ENCODE results near the gene ZNF280B. TPM values are rescaled to one million over a fixed set of nuclear protein-coding genes. Genes with fewer than 3 reads are reported as not detected.

The ZNF280B gene
- total and polyA plus RNA-seq, 2 experiments from 2014 or later = 0.11 to 0.45 TPM

DNA sequence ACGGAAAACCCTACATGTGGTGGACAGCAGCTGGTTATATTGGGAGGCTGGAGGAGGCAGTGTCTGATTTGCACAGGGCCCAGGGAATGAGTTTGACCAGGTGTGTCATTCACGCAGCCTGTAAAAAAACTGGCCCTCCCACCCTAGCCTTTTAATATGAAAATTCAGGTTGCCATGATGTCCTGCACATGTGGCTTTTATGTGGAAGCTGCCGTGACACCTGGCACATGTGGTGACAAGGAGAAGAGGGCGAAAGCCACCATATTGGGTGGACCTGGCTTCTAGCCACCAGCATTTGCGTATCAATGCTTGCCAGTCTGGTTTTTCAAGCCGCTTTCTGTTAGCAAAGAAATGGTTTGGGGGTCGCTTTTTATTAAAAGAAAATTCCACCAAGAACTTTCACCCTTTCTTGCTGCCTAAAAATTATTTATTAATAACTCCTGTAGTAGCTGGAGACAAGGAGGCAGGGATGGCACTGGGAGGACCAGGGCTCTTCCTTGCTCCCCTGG is 43.4 kb downstream of the ZNF280B start:
- Histone ChIP-seq H3K9me3 (ENCODE audit: low read depth) (no peaks in the 10 kb centered on the region), H3K79me2 (ENCODE audit: insufficient read depth) (no peaks in the 10 kb centered on the region), H3K27ac (no peak overlapping the region), H3K9me2 (ENCODE audit: insufficient read depth) (no peaks in the 10 kb centered on the region), H3K4me2 (ENCODE audit: unreplicated experiment) (no peak overlapping the region), H4K20me1 (ENCODE audit: insufficient read depth) (no peaks in the 10 kb centered on the region), H2AFZ (no peak overlapping the region), H3K4me3 (no peak overlapping the region), H3K4me1 (ENCODE audit: insufficient read depth) (no peaks in the 10 kb centered on the region), H3F3A (ENCODE audit: insufficient read depth) (no peaks in the 10 kb centered on the region), H3K36me3 (ENCODE audit: low read depth) (no peaks in the 10 kb centered on the region), H3K9ac (no peak overlapping the region), H3K27me3 (replicated peaks; ENCODE audit: insufficient read depth) (peaks cover 15% of the 10 kb centered on the region)
- DNase-seq = no peak
- in situ Hi-C loops (cut with MboI) = no loop called here
- TF ChIP-seq EZH2phosphoT487 (IDR thresholded peaks at IDR 0.05; ENCODE audit: insufficient read depth, low read depth) (no peak), EZH2 (IDR thresholded peaks at IDR 0.05; ENCODE audit: insufficient read depth, poor library complexity, severe bottlenecking) (no peak)
- WGBS, 2 experiments (ENCODE audit: low coverage in 1 of 2, low lambda C conversion rate in 2 of 2, missing lambda C conversion rate in 2 of 2) = 12% methylated on average over 7 of the region's 7 CpGs

DNA sequence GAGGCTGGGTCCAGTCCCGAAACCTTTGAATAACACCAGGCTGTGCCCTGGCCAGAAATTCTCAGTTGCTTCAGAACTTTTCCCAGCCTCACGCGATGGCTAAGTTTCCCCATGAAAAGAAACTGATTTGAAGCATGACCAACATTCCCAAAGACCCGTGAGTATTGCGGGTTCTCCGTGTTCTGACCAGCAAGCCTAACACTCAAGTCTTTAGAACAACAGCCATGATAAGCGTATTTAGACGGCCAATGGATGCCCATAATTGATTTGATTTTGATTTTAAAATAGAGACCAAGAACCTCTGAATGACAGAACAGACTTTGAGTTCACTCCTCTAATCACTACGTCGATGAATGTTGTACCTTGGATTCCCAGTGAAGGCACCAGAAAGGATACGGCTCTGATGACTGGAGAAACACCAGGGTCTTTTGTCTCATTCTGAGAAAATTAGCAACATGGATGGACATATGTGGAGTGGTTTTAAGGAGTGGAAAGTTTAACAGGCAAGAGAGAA is 43.9 kb downstream of the ZNF280B start:
- DNase-seq = no peak
- in situ Hi-C loops (cut with MboI) = no loop called here
- 46 to 54% methylated on average over 11 of the region's 11 CpGs for WGBS, 2 experiments (ENCODE audit: low coverage in 1 of 2, low lambda C conversion rate in 2 of 2, missing lambda C conversion rate in 2 of 2)

DNA sequence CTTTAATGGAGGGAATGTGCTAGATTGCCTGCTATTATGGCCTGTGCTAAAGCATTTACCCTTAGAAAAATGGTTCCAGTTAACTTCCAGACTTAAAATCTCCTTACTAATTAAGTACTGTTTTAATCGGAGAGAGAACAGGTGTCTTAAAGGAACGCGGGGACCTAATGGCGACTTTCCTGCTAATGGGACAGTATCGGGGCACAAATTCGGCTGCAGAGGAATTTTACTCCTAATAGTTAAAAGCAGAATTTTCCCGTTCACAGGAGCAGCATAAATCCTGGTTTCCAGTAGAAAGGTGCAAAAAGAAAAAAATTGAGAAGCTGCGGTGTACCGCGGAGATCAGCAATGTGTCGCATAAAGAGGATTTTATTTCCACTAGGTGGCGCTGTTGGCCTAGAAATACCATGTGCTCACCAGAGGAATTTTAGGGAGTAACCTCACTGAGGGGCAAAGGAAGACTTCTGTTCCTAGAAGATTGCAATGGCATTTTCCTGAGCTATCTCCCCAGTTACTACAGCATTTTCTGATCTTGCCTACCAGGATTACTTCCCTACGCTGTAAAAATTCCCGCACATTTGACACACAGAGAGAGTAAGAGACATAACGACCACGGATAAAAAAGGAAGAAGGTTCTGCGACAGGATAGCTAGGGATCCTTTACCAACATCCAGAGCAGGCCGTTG is 44.5 kb downstream of the ZNF280B start:
- Histone ChIP-seq H3K27me3 (replicated peaks; ENCODE audit: insufficient read depth) (peaks cover 15% of the 10 kb centered on the region), H3K27ac (no peak overlapping the region), H4K20me1 (ENCODE audit: insufficient read depth) (no peaks in the 10 kb centered on the region), H3F3A (ENCODE audit: insufficient read depth) (no peaks in the 10 kb centered on the region), H3K9me2 (ENCODE audit: insufficient read depth) (no peaks in the 10 kb centered on the region), H3K9ac (no peak overlapping the region), H3K36me3 (ENCODE audit: low read depth) (no peaks in the 10 kb centered on the region), H3K79me2 (ENCODE audit: insufficient read depth) (no peaks in the 10 kb centered on the region), H3K9me3 (ENCODE audit: low read depth) (no peaks in the 10 kb centered on the region), H3K4me2 (ENCODE audit: unreplicated experiment) (no peak overlapping the region), H3K4me1 (ENCODE audit: insufficient read depth) (no peaks in the 10 kb centered on the region), H3K4me3 (no peak overlapping the region), H2AFZ (no peak overlapping the region; the same call in 1 of the 2 replicates)
- DNase-seq = peak; percentile 63
- in situ Hi-C loops (cut with MboI) = no loop called here
- 27 to 30% methylated on average over 18 of the region's 18 CpGs for WGBS, 2 experiments (ENCODE audit: low coverage in 1 of 2, low lambda C conversion rate in 2 of 2, missing lambda C conversion rate in 2 of 2)
- TF ChIP-seq EZH2 (IDR thresholded peaks at IDR 0.05; ENCODE audit: insufficient read depth, poor library complexity, severe bottlenecking) (no peak), EZH2phosphoT487 (IDR thresholded peaks at IDR 0.05; ENCODE audit: insufficient read depth, low read depth) (no peak)

More for the DNA sequence above, 43.9 kb downstream of the ZNF280B start:
- H4K20me1 ChIP-seq (ENCODE audit: insufficient read depth) = no peaks in the 10 kb centered on the region
- no peak overlapping the region for H3K27ac ChIP-seq
- H3K4me2 ChIP-seq (ENCODE audit: unreplicated experiment) = no peak overlapping the region
- H3K79me2 ChIP-seq (ENCODE audit: insufficient read depth) = no peaks in the 10 kb centered on the region
- H3K9ac ChIP-seq = no peak overlapping the region
- no peaks in the 10 kb centered on the region for H3K4me1 ChIP-seq (ENCODE audit: insufficient read depth)
- TF ChIP-seq EZH2phosphoT487 (IDR thresholded peaks at IDR 0.05; ENCODE audit: insufficient read depth, low read depth) (no peak), EZH2 (IDR thresholded peaks at IDR 0.05; ENCODE audit: insufficient read depth, poor library complexity, severe bottlenecking) (no peak)
- no peaks in the 10 kb centered on the region for H3K9me3 ChIP-seq (ENCODE audit: low read depth)
- H3K27me3 ChIP-seq (replicated peaks; ENCODE audit: insufficient read depth) = peaks cover 15% of the 10 kb centered on the region
- no peaks in the 10 kb centered on the region for H3F3A ChIP-seq (ENCODE audit: insufficient read depth)
- no peak overlapping the region for H3K4me3 ChIP-seq
- H3K36me3 ChIP-seq (ENCODE audit: low read depth) = no peaks in the 10 kb centered on the region
- H2AFZ ChIP-seq = no peak overlapping the region
- no peaks in the 10 kb centered on the region for H3K9me2 ChIP-seq (ENCODE audit: insufficient read depth)

- DNase-seq = peak; percentile 32
- no peak overlapping the region for H2AFZ ChIP-seq
- H3K9me2 ChIP-seq (ENCODE audit: insufficient read depth) = no peaks in the 10 kb centered on the region
- H4K20me1 ChIP-seq (ENCODE audit: insufficient read depth) = no peaks in the 10 kb centered on the region
- no peaks in the 10 kb centered on the region for H3K36me3 ChIP-seq (ENCODE audit: low read depth)
- peaks cover 15% of the 10 kb centered on the region for H3K27me3 ChIP-seq (replicated peaks; ENCODE audit: insufficient read depth)
- 12 to 15% methylated on average over 6 of the region's 6 CpGs for WGBS, 2 experiments (ENCODE audit: low coverage in 1 of 2, low lambda C conversion rate in 2 of 2, missing lambda C conversion rate in 2 of 2)
- H3K9me3 ChIP-seq (ENCODE audit: low read depth) = no peaks in the 10 kb centered on the region
- in situ Hi-C loops (cut with MboI) = no loop called here
- H3K9ac ChIP-seq = no peak overlapping the region
- H3K4me2 ChIP-seq (ENCODE audit: unreplicated experiment) = no peak overlapping the region
- no peaks in the 10 kb centered on the region for H3K4me1 ChIP-seq (ENCODE audit: insufficient read depth)
- TF ChIP-seq EZH2phosphoT487 (IDR thresholded peaks at IDR 0.05; ENCODE audit: insufficient read depth, low read depth) = no peak
- TF ChIP-seq EZH2 (IDR thresholded peaks at IDR 0.05; ENCODE audit: insufficient read depth, poor library complexity, severe bottlenecking) = no peak
- no peak overlapping the region for H3K27ac ChIP-seq
- no peak overlapping the region for H3K4me3 ChIP-seq
- no peaks in the 10 kb centered on the region for H3K79me2 ChIP-seq (ENCODE audit: insufficient read depth)
- no peaks in the 10 kb centered on the region for H3F3A ChIP-seq (ENCODE audit: insufficient read depth)
These were observed 45.6 kb downstream of the ZNF280B start for GRCh38 chr22:22462813-22463567.
